OCI-LY3 (cell line): ENCODE results near the gene TAF10.

Experiments used
- H2AFZ ChIP-seq: fragments of 200-600, 300-600 bp; shearing (Covaris generic); 2 replicates; pipeline ENCODE4 v1.6.0; 2014; ENCODE audit warnings: antibody characterized with exemption, low read depth, low read length
- H3K27ac ChIP-seq: fragments of 200-600, 300-600 bp; sonication (generic); 2 replicates; pipeline ENCODE4 v1.5.1; 2014; ENCODE audit warnings: mild to moderate bottlenecking, low read length, moderate library complexity, mixed read lengths
- H3K27me3 ChIP-seq: fragments of 200-600, 300-600 bp; sonication (generic); 2 replicates; pipeline ENCODE4 v1.6.1; 2014; ENCODE audit warnings: low read depth, low read length, mixed read lengths
- H3K36me3 ChIP-seq: fragments of 200-600, 300-600 bp; sonication (generic); replicated peaks from 2 replicates; pipeline ENCODE3; 2014; ENCODE audit warnings: low read depth, low read length, mixed read lengths
- H3K4me1 ChIP-seq: fragments of 300-600, 200-600 bp; sonication (generic); 2 replicates; pipeline ENCODE4 v1.6.1; 2014; ENCODE audit warnings: low read length, mixed read lengths
- H3K4me2 ChIP-seq: fragments of 200-600, 300-600 bp; sonication (generic); 2 replicates; pipeline ENCODE4 v1.6.1; 2014; ENCODE audit warnings: low read length, mixed read lengths
- H3K4me3 ChIP-seq: fragments of 300-600, 200-600 bp; sonication (generic); 2 replicates; pipeline ENCODE4 v1.5.1; 2014; ENCODE audit warnings: antibody characterized with exemption, mild to moderate bottlenecking, low read length, moderate library complexity
- H3K79me2 ChIP-seq: fragments of 300-600, 200-600 bp; shearing (Covaris generic); 2 replicates; pipeline ENCODE4 v1.6.1; 2014; ENCODE audit warnings: mild to moderate bottlenecking, low read length, mixed read lengths
- H3K9ac ChIP-seq: fragments of 300-600, 200-600 bp; shearing (Covaris generic); 2 replicates; pipeline ENCODE4 v1.6.0; 2014; ENCODE audit warnings: mild to moderate bottlenecking, low read length, moderate library complexity
- H3K9me3 ChIP-seq: fragments of 200-600, 300-600 bp; shearing (Covaris generic); 2 replicates; pipeline ENCODE4 v1.6.1; 2014; ENCODE audit warnings: low read length, mixed read lengths; ENCODE audit not compliant: insufficient read depth
- H4K20me1 ChIP-seq: fragments of 200-600, 300-600 bp; sonication (generic); 2 replicates; pipeline ENCODE4 v1.6.1; 2016; ENCODE audit warnings: low read length, mixed read lengths; ENCODE audit not compliant: insufficient read depth
- CTCF ChIP-seq: fragments of 200-600, 300-600 bp; sonication (generic); IDR thresholded peaks from 2 replicates; pipeline ENCODE4 v1.5.1; 2014; ENCODE audit warnings: antibody characterized with exemption, low read length, low read depth
- EZH2phosphoT487 ChIP-seq: fragments of 200-600 bp; shearing (Covaris generic); IDR thresholded peaks from 2 replicates; pipeline ENCODE4 v1.6.1; 2018; ENCODE audit warnings: antibody characterized with exemption, mixed run types, low read depth

TAF10 gene

GRCh38 chr11:6632116-6633073 lies 20.4 kb upstream of the TAF10 start:
- Histone ChIP-seq H3K9ac (no peak overlapping the region), H3K27ac (no peak overlapping the region), H2AFZ (no peak overlapping the region), H3K27me3 (no peaks in the 10 kb centered on the region), H4K20me1 (no peaks in the 10 kb centered on the region), H3K4me2 (no peak overlapping the region), H3K9me3 (no peaks in the 10 kb centered on the region), H3K79me2 (no peaks in the 10 kb centered on the region), H3K36me3 (no peaks in the 10 kb centered on the region), H3K4me1 (peaks cover 8% of the 10 kb centered on the region), H3K4me3 (no peak overlapping the region)
- TF ChIP-seq EZH2phosphoT487: no peak
- TF ChIP-seq CTCF: no peak

GRCh38 chr11:6631361-6631890 lies 19.4 kb upstream of the TAF10 start:
- H3K36me3 ChIP-seq: no peaks in the 10 kb centered on the region

GRCh38 chr11:6630632-6631291 lies 18.7 kb upstream of the TAF10 start:
- no peak overlapping the region for H2AFZ ChIP-seq
- no peak overlapping the region for H3K9ac ChIP-seq
- no peaks in the 10 kb centered on the region for H3K27me3 ChIP-seq
- H3K4me3 ChIP-seq: no peak overlapping the region
- no peaks in the 10 kb centered on the region for H3K9me3 ChIP-seq
- TF ChIP-seq CTCF (no peak), EZH2phosphoT487 (no peak)
- no peak overlapping the region for H3K27ac ChIP-seq
- no peaks in the 10 kb centered on the region for H3K79me2 ChIP-seq
- no peak overlapping the region for H3K4me2 ChIP-seq
- no peaks in the 10 kb centered on the region for H4K20me1 ChIP-seq
- H3K4me1 ChIP-seq: peaks cover 12% of the 10 kb centered on the region
- no peaks in the 10 kb centered on the region for H3K36me3 ChIP-seq

More at GRCh38 chr11:6631361-6631890, 19.4 kb upstream of the TAF10 start:
- TF ChIP-seq EZH2phosphoT487: no peak
- peaks cover 12% of the 10 kb centered on the region for H3K4me1 ChIP-seq
- H3K9ac ChIP-seq: no peak overlapping the region
- H2AFZ ChIP-seq: no peak overlapping the region
- no peak overlapping the region for H3K4me2 ChIP-seq
- H4K20me1 ChIP-seq: no peaks in the 10 kb centered on the region
- no peaks in the 10 kb centered on the region for H3K27me3 ChIP-seq
- H3K27ac ChIP-seq: no peak overlapping the region
- no peaks in the 10 kb centered on the region for H3K9me3 ChIP-seq
- no peaks in the 10 kb centered on the region for H3K79me2 ChIP-seq
- no peak overlapping the region for H3K4me3 ChIP-seq

- no peak overlapping the region for H3K9ac ChIP-seq
- H3K27me3 ChIP-seq: no peaks in the 10 kb centered on the region
These were observed 18.0 kb upstream of the TAF10 start for GRCh38 chr11:6629892-6630631.

More at GRCh38 chr11:6629892-6630631, 18.0 kb upstream of the TAF10 start:
- H3K4me3 ChIP-seq: no peak overlapping the region
- no peaks in the 10 kb centered on the region for H3K36me3 ChIP-seq
- H3K79me2 ChIP-seq: no peaks in the 10 kb centered on the region
- H3K4me1 ChIP-seq: peaks cover 12% of the 10 kb centered on the region
- no peaks in the 10 kb centered on the region for H3K9me3 ChIP-seq
- H4K20me1 ChIP-seq: no peaks in the 10 kb centered on the region
- H2AFZ ChIP-seq: no peak overlapping the region
- TF ChIP-seq CTCF (no peak), EZH2phosphoT487 (no peak)
- H3K4me2 ChIP-seq: no peak overlapping the region
- H3K27ac ChIP-seq: no peak overlapping the region
